ENCODE measurements around the gene SNRNP200. TPM values are rescaled to one million over a fixed set of nuclear protein-coding genes. Genes with fewer than 3 reads are reported as not detected.
A peak's percentile ranks its signal among the peaks of the same experiment; 100 is the strongest.

SNRNP200 gene
- total and polyA plus RNA-seq, 4 donors, result 28.1 to 75.2 (median 47.5) TPM

DNA sequence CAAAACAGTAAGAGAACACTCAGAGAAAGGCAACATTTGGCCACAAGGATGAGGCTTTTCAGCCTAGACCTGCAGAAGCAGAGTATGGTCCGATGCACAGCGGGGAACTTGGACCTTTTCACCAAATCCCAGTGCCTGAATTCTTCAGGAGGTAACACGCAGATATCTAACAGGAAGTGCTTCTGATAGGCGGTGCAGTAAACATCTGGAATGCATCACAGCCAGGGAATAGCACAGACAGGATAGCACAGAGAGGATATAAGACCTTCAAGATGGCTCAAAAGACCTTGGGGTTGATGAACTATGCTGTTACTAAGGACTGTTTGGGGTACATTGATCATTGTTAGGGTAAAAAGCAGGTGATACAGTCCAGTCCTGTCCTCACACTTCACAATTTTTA is 41.3 kb downstream of the SNRNP200 start:
- Histone ChIP-seq H3K27me3 (ENCODE audit: control insufficient read depth in 4 of 4, insufficient read depth in 4 of 4, low read length in 3 of 4) (no peaks in the 10 kb centered on the region), H3K9me3 (ENCODE audit: control insufficient read depth in 4 of 4, low read length in 3 of 4) (no peaks in the 10 kb centered on the region), H3K36me3 (ENCODE audit: control insufficient read depth in 4 of 4, insufficient read depth in 3 of 4, low read depth in 1 of 4, low read length in 3 of 4) (peaks cover 8 to 12% (median 10%) of the 10 kb centered on the region in 4 donors), H3K27ac (ENCODE audit: low read depth in 1 of 2, low read length in 2 of 2) (peak overlapping the region; percentile 17 to 95), H3K4me3 (ENCODE audit: low read depth in 1 of 3, low read length in 3 of 3) (peak overlapping the region in 1 of 3 donors; percentile 87), H3K9ac (ENCODE audit: low read depth in 1 of 2, low read length in 2 of 2) (no peak overlapping the region), H3K4me1 (ENCODE audit: control insufficient read depth in 4 of 4, insufficient read depth in 4 of 4, low read length in 3 of 4) (peaks cover 17 to 65% (median 57%) of the 10 kb centered on the region in 4 donors)
- WGBS, result 72% methylated on average over 4 of the region's 4 CpGs
- DNase-seq (ENCODE audit: low spot score), result no peak
- TF ChIP-seq HNF4G (IDR thresholded peaks at IDR 0.05) (no peak), NR2F2 (IDR thresholded peaks at IDR 0.05) (no peak), RXRA (IDR thresholded peaks at IDR 0.05) (no peak), FOXA2 (IDR thresholded peaks at IDR 0.05) (no peak), HNF4A (conservative IDR thresholded peaks at IDR 0.05) (no peak), YY1 (IDR thresholded peaks at IDR 0.05) (no peak)
- TF ChIP-seq, protein P1, sequence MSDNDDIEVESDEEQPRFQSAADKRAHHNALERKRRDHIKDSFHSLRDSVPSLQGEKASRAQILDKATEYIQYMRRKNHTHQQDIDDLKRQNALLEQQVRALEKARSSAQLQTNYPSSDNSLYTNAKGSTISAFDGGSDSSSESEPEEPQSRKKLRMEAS (IDR thresholded peaks at IDR 0.05), result no peak

DNA sequence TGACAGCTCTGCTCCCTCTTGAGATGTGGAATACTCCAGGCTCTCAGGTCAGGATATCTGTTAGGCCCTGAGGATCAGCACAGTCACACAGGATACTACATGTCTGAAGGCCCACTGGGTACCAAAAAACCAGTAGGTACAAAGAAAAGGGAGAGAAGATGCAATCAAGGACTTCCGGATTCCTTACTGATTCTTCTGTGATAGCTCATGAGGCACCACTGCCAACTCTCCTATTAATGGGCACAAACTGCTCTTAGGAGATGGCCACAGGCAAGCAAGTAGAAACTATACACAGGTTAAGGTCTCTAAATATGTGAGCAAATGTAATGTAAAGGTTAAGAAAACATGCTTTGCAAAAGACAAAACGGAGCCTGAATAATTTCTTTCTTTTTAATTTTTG is 43.0 kb downstream of the SNRNP200 start:
- peaks cover 0 to 3% (median 0%) of the 10 kb centered on the region in 4 donors for H3K36me3 ChIP-seq (ENCODE audit: control insufficient read depth in 4 of 4, insufficient read depth in 3 of 4, low read depth in 1 of 4, low read length in 3 of 4)
- no peak overlapping the region for H3K9ac ChIP-seq (ENCODE audit: low read depth in 1 of 2, low read length in 2 of 2)
- peaks cover 23 to 74% (median 60%) of the 10 kb centered on the region in 4 donors for H3K4me1 ChIP-seq (ENCODE audit: control insufficient read depth in 4 of 4, insufficient read depth in 4 of 4, low read length in 3 of 4)
- no peak overlapping the region for H3K4me3 ChIP-seq (ENCODE audit: low read depth in 1 of 3, low read length in 3 of 3)
- TF ChIP-seq, protein P1 (IDR thresholded peaks at IDR 0.05), result no peak
- TF ChIP-seq FOXA1 (IDR thresholded peaks at IDR 0.05) (no peak), FOXA2 (IDR thresholded peaks at IDR 0.05) (no peak), GABPA (IDR thresholded peaks at IDR 0.05 in 1 of 2, conservative IDR thresholded peaks at IDR 0.05 in 1 of 2) (no peak), YY1 (IDR thresholded peaks at IDR 0.05) (no peak), NR2F2 (IDR thresholded peaks at IDR 0.05) (no peak), TAF1 (conservative IDR thresholded peaks at IDR 0.05) (no peak)
- TF ChIP-seq, protein P2, sequence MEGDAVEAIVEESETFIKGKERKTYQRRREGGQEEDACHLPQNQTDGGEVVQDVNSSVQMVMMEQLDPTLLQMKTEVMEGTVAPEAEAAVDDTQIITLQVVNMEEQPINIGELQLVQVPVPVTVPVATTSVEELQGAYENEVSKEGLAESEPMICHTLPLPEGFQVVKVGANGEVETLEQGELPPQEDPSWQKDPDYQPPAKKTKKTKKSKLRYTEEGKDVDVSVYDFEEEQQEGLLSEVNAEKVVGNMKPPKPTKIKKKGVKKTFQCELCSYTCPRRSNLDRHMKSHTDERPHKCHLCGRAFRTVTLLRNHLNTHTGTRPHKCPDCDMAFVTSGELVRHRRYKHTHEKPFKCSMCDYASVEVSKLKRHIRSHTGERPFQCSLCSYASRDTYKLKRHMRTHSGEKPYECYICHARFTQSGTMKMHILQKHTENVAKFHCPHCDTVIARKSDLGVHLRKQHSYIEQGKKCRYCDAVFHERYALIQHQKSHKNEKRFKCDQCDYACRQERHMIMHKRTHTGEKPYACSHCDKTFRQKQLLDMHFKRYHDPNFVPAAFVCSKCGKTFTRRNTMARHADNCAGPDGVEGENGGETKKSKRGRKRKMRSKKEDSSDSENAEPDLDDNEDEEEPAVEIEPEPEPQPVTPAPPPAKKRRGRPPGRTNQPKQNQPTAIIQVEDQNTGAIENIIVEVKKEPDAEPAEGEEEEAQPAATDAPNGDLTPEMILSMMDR (IDR thresholded peaks at IDR 0.05; ENCODE audit: low read depth, low read length, missing input control), result no peak
- no peaks in the 10 kb centered on the region for H3K9me3 ChIP-seq (ENCODE audit: control insufficient read depth in 4 of 4, low read length in 3 of 4)
- no peaks in the 10 kb centered on the region for H3K27me3 ChIP-seq (ENCODE audit: control insufficient read depth in 4 of 4, insufficient read depth in 4 of 4, low read length in 3 of 4)
- no peak for DNase-seq (ENCODE audit: low spot score)
- H3K27ac ChIP-seq (ENCODE audit: low read depth in 1 of 2, low read length in 2 of 2), result peak overlapping the region; percentile 53 to 87
- WGBS, result 92% methylated on average over 2 of the region's 2 CpGs

DNA sequence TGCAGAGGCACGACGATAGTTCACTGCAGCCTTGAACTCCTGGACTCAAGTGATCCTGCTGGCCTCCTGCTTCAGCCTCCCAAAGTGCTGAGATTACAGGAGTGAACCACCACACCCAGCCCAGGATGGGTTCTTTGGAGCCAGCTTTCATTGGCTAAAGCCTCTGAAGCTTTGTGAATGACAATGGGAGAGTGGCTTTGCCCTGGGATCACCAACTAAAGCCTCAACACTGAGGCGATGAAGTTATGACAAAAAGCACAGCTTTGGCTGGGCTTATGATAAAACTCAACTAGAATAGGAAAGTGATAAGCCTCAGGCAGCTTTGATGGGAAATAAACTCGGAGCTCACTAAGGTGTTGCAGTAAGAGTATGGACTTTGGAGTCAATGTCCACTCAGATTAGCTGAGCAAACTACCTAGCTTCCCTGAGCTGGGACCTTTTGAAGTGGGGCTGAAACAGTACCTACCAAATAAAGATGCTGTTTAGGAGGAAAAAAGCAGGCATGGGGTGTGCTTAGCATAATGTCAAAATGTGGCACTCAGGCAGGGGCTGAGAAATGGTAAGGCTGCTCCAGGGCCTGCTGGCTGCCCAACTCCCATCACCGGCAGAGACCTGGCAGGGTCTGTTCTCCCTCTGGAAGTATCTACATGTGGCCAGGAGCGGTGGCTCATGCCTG is 43.9 kb downstream of the SNRNP200 start:
- DNase-seq (ENCODE audit: low spot score), result no peak
- H3K9ac ChIP-seq (ENCODE audit: low read depth in 1 of 2, low read length in 2 of 2), result peak overlapping the region; percentile 14 to 50
- WGBS, result 34% methylated on average over 6 of the region's 6 CpGs
- no peak overlapping the region for H3K4me3 ChIP-seq (ENCODE audit: low read depth in 1 of 3, low read length in 3 of 3)
- peaks cover 0 to 3% (median 0%) of the 10 kb centered on the region in 4 donors for H3K36me3 ChIP-seq (ENCODE audit: control insufficient read depth in 4 of 4, insufficient read depth in 3 of 4, low read depth in 1 of 4, low read length in 3 of 4)
- H3K27ac ChIP-seq (ENCODE audit: low read depth in 1 of 2, low read length in 2 of 2), result peak overlapping the region; percentile 87 to 95
- H3K9me3 ChIP-seq (ENCODE audit: control insufficient read depth in 4 of 4, low read length in 3 of 4), result no peaks in the 10 kb centered on the region
- no peaks in the 10 kb centered on the region for H3K27me3 ChIP-seq (ENCODE audit: control insufficient read depth in 4 of 4, insufficient read depth in 4 of 4, low read length in 3 of 4)
- peaks cover 18 to 65% (median 52%) of the 10 kb centered on the region in 4 donors for H3K4me1 ChIP-seq (ENCODE audit: control insufficient read depth in 4 of 4, insufficient read depth in 4 of 4, low read length in 3 of 4)
- TF ChIP-seq, protein P2 (IDR thresholded peaks at IDR 0.05; ENCODE audit: low read depth, low read length, missing input control), result no peak
- TF ChIP-seq, protein P3, sequence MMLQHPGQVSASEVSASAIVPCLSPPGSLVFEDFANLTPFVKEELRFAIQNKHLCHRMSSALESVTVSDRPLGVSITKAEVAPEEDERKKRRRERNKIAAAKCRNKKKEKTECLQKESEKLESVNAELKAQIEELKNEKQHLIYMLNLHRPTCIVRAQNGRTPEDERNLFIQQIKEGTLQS (IDR thresholded peaks at IDR 0.05), result peak; percentile 33
- TF ChIP-seq GABPA (IDR thresholded peaks at IDR 0.05 in 1 of 2, conservative IDR thresholded peaks at IDR 0.05 in 1 of 2) (peak in 1 of 2 donors; percentile 52), HNF4A (conservative IDR thresholded peaks at IDR 0.05) (peak; percentile 95 to 96), TAF1 (conservative IDR thresholded peaks at IDR 0.05) (no peak), NR2F2 (IDR thresholded peaks at IDR 0.05) (no peak), YY1 (IDR thresholded peaks at IDR 0.05) (peak; percentile 45), EGR1 (IDR thresholded peaks at IDR 0.05; ENCODE audit: low read depth in 2 of 2) (peak in 1 of 2 donors; percentile 36), RXRA (IDR thresholded peaks at IDR 0.05) (peak; percentile 56 to 68), SP1 (IDR thresholded peaks at IDR 0.05) (peak; percentile 90), FOXA1 (IDR thresholded peaks at IDR 0.05) (no peak), JUND (IDR thresholded peaks at IDR 0.05) (peak; percentile 56 to 75), RAD21 (IDR thresholded peaks at IDR 0.05) (peak; percentile 33 to 44), FOXA2 (IDR thresholded peaks at IDR 0.05) (no peak)
- TF ChIP-seq, protein P4, sequence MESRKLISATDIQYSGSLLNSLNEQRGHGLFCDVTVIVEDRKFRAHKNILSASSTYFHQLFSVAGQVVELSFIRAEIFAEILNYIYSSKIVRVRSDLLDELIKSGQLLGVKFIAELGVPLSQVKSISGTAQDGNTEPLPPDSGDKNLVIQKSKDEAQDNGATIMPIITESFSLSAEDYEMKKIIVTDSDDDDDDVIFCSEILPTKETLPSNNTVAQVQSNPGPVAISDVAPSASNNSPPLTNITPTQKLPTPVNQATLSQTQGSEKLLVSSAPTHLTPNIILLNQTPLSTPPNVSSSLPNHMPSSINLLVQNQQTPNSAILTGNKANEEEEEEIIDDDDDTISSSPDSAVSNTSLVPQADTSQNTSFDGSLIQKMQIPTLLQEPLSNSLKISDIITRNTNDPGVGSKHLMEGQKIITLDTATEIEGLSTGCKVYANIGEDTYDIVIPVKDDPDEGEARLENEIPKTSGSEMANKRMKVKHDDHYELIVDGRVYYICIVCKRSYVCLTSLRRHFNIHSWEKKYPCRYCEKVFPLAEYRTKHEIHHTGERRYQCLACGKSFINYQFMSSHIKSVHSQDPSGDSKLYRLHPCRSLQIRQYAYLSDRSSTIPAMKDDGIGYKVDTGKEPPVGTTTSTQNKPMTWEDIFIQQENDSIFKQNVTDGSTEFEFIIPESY (IDR thresholded peaks at IDR 0.05), result no peak
- TF ChIP-seq, protein P1 (IDR thresholded peaks at IDR 0.05), result peak; percentile 53
